C4-2B (cell line): Measurements from ENCODE around the gene DUSP5.

ENCODE experiments used
- H3K27ac ChIP-seq: fragments of 450-650 bp; 2 replicates; pipeline ENCODE4 v1.5.1; 2017
- ZFX ChIP-seq: fragments of 450-650 bp; IDR thresholded peaks from 2 replicates; pipeline ENCODE4 v1.6.1; 2017
- TF ChIP-seq, protein P1 (sequence below): fragments of 450-650 bp; conservative IDR thresholded peaks from 2 replicates; pipeline ENCODE4 v1.5.1; 2017; ENCODE audit warnings: mild to moderate bottlenecking

Gene DUSP5, protein sequence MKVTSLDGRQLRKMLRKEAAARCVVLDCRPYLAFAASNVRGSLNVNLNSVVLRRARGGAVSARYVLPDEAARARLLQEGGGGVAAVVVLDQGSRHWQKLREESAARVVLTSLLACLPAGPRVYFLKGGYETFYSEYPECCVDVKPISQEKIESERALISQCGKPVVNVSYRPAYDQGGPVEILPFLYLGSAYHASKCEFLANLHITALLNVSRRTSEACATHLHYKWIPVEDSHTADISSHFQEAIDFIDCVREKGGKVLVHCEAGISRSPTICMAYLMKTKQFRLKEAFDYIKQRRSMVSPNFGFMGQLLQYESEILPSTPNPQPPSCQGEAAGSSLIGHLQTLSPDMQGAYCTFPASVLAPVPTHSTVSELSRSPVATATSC

DNA sequence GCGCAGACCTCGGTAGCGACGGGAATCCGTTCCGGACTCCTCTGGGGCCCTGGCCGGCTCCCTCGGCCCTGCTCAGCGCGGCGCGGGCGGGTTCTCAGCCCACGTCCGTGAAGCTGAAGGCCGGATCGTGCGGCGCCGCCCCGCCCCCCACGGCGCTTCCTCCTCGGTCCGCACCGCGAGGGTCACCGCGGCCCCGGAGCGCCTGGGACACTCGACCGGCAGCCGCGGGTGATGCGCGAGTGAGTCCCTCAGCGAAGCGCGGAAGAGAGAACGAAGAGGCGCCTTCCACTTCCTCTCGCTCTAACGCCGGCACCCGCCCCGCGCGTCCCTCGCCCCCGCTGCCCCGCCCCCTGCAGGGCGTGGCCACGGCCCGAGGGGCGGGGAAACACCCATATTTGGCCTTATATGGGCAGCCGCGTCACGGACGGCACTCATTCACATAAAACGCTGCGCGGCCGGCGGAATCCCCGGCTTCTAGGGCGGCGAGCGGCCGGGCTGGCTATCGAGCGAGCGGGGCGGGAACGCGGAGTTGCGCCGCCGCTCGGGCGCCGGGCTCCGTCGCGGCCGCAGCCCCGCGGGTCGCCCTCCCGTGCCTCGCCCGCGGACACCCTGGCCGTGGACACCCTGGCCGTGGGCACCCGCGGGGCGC is at the start of gene DUSP5:
Gene DUSP5, plus strand, starts transcription at position 470 of the 649 bp plus-strand sequence. CDS start 215 bp downstream, outside the sequence.
- TF ChIP-seq ZFX = no peak
- TF ChIP-seq, protein P1, sequence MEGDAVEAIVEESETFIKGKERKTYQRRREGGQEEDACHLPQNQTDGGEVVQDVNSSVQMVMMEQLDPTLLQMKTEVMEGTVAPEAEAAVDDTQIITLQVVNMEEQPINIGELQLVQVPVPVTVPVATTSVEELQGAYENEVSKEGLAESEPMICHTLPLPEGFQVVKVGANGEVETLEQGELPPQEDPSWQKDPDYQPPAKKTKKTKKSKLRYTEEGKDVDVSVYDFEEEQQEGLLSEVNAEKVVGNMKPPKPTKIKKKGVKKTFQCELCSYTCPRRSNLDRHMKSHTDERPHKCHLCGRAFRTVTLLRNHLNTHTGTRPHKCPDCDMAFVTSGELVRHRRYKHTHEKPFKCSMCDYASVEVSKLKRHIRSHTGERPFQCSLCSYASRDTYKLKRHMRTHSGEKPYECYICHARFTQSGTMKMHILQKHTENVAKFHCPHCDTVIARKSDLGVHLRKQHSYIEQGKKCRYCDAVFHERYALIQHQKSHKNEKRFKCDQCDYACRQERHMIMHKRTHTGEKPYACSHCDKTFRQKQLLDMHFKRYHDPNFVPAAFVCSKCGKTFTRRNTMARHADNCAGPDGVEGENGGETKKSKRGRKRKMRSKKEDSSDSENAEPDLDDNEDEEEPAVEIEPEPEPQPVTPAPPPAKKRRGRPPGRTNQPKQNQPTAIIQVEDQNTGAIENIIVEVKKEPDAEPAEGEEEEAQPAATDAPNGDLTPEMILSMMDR = no peak
- peak within 1 kb of the TSS; percentile 49 for H3K27ac ChIP-seq

DNA sequence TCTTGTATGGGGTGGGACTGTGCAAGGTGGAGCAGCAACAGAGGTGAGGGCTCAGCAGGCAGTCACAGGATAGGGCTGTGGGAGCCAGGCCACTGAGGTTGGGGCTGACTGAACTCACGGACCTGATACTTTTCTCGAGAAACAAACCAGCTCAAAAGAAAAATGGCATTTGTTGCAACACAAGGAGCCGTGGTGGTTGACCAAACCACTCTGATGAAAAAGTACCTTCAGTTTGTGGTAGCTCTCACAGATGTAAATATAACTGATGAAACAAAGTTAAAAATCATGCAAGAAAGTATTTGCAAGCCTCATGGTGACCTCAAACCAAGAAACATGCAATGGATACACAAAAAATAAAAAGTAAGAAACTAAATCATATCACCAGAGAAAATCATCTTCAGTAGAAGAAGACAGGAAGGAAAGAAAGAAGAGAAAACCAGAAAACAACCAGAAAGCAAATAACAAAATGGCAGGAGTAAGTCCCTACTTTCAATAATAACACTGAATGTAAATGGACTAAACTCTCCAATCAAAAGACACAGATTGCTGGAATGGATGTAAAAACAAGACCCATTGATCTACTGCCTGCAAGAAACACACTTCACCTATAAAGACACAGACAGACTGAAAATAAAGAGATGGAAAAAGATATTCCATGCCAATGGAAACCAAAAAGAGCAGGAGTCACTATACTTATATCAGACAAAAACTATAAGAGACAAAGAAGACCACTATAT is 48.9 kb upstream of the DUSP5 start:
- TF ChIP-seq, protein P1 = no peak
- TF ChIP-seq ZFX = no peak

DNA sequence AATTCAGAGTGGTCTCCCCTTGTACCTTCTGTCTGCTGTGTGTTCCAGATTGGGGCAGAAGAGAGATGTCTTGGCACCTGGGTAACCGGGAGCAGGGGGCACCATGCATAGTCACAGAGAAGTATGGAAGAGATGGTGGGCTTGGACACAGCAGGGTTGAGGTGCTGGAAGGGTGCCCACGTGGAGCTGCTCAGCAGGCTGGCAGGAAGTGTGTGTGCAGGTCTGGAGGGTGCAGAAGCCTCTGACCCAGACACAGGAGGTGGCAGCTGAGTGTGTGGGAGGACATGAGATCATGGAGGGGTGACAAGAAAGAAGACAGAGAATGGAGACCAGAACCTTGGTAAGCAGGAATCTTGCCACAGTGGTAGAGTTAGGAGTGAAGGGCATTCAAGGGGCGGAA is 42.3 kb upstream of the DUSP5 start:
- H3K27ac ChIP-seq = no peak overlapping the region

More for the DNA sequence above, 48.9 kb upstream of the DUSP5 start:
- H3K27ac ChIP-seq = no peak overlapping the region

DNA sequence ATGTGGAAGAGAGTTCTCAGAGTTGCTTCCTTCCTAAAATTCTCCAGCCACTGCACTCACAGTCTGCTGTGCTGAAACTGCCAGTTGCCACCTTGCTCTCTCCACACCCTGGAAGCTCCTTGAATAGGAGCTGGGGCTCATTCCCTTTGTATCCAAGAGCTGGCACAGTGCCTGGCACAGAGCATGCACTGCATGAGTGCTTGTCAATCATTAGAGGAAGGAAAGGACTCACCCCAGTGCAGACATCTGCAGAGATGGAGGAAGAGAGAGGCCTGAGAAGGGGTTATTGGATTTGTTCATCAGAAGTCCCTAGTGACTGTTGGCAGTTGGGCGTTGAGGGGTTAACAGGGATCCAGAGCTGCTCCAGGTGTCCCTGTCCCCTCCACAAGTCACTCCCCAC is 41.7 kb upstream of the DUSP5 start:
- no peak for TF ChIP-seq ZFX
- TF ChIP-seq, protein P1 = no peak
- H3K27ac ChIP-seq = no peak overlapping the region

More for the DNA sequence above, 42.3 kb upstream of the DUSP5 start:
- TF ChIP-seq ZFX = no peak

DNA sequence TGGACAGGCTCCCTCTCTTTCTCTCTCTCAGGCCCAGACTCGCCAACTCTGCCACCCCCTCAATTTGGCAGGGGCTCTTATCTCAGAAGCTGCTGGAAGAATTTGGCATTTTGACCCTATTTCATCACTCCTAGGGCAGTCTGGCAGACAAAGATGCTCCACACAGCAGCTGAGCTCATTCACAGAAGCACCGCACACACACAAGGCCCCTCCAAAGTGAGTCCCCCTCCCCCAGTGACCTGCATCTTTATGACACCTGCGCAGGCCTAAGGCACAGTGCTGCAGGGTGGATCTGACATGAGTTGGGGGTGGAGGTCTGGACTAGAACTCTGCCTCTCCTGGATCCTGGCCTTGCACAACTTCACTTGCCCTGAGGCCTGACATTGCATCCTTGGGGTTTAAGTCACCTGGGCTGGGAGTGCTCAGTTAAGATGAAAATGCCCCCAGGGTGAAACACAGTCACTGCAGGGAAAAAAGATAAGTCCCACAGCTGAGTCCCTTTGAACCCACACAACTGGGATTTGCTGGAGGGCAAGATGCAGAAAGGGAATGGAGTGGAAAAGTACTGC is 41.1 kb upstream of the DUSP5 start:
- H3K27ac ChIP-seq = no peak overlapping the region
- TF ChIP-seq ZFX = no peak

DNA sequence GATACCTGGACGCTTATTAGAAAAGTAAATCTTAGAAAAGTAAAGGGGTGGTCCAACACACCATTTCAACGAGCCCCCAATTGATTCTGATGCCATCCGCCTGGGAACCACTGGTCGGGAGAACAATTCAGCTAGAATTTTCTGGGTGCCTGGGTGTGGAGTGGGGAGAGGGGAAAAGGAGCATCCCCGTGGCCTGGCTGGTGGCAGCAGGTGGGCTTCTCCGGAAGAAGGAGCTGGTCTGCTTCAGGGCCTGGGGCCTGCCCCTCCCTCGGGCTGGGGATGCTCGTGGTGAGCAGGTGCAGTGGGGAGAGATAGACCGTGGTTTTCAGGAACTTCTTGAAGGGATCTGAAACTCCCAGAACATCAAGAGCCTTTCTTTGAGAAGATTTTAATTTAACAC is 39.9 kb upstream of the DUSP5 start:
- no peak overlapping the region for H3K27ac ChIP-seq
- TF ChIP-seq ZFX = no peak
- TF ChIP-seq, protein P1 = no peak

DNA sequence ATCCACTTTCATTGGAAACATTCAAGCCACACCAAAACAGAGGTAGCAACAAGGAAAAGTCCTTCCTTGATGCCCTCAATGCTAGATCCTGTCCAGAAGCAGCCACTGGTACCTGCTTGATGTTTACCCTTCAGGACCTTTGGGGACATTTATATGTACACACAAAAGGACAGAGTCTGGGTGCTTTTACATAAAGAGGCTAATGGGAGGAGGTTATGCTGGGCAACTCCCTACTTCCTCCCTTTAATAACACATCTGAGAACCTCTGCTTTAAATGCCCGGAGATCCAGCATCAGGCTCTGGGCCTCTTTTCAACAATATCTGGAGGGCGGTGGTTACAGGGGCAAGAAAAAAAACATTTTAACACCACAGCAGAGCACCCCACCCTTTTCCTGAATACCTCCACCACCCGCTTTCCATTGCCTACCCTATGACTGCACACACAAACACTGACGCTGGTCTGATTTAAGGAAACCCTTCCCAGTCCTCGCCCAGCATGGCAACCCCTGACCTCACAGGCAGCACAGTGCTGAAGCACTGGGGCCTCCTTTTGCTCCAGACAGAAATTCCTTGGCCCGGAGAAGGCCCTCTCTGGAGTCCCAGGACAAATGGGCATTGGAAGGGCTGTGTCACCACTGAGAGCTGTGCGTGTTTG is 39.3 kb upstream of the DUSP5 start:
- TF ChIP-seq ZFX = no peak
- TF ChIP-seq, protein P1 = no peak
- H3K27ac ChIP-seq = no peak overlapping the region; the same call in 1 of the 2 replicates
